ENCODE results near the gene MTHFSD.

Gene MTHFSD

GRCh38 chr16:86536621-86537020, 18.4 kb downstream of the MTHFSD start:
- Mint-ChIP-seq H3K36me3 (ENCODE audit: low read depth) (peaks cover 14% of the 10 kb centered on the region), H3K27ac (no peak overlapping the region), H3K27me3 (ENCODE audit: low read depth) (no peaks in the 10 kb centered on the region), H3K4me3 (no peak overlapping the region), H3K4me1 (ENCODE audit: low read depth) (no peaks in the 10 kb centered on the region), H3K9me3 (no peaks in the 10 kb centered on the region)

DNA sequence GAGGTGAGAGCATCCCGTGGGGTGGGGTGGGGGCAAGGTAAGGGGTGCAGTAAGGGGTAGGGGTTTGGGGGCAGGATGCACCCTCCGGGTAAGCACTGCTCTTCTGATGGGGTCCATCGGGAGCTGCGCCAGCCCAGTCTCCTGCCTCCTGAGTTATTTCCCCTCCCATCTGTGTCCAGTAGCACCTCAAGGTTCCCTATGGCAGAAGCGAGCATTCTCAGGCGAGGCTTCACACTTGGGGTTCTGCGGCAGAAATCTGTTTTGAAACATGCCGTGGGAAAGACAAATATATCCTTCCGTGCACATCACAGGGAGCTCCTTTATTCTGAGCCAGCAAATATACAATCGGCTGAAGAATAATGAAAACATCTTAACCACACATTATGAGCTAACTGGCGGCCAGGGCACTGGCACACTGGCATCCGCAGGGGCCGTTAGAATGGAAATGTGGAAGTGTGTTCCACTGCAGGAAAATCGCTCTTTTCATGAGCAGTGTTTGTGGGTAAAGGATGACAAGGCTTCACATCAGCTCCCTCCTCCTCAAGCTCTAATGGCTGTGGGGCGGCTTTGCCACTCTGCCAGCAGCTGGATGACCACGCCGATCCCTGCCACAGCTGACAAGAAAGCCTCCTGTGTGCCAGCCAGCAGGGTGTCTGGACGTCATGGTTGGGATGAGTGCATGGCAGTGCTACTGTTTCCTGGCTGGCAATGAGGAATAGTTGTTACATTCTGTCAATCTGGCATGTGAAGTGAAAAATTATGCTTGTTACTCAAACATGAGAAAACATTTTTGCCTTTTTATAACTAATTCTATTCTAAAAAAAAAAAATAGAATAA, 20.0 kb downstream of the MTHFSD start:
- no peaks in the 10 kb centered on the region for H3K9me3 Mint-ChIP-seq
- no peak overlapping the region for H3K4me3 Mint-ChIP-seq
- H3K4me1 Mint-ChIP-seq (ENCODE audit: low read depth), result no peaks in the 10 kb centered on the region
- no peak overlapping the region for H3K27ac Mint-ChIP-seq
- no peaks in the 10 kb centered on the region for H3K27me3 Mint-ChIP-seq (ENCODE audit: low read depth)
- peaks cover 12% of the 10 kb centered on the region for H3K36me3 Mint-ChIP-seq (ENCODE audit: low read depth)

- Mint-ChIP-seq H3K9me3 (no peaks in the 10 kb centered on the region), H3K27me3 (ENCODE audit: low read depth) (no peaks in the 10 kb centered on the region), H3K36me3 (ENCODE audit: low read depth) (peaks cover 8% of the 10 kb centered on the region), H3K4me3 (no peak overlapping the region), H3K27ac (no peak overlapping the region), H3K4me1 (ENCODE audit: low read depth) (no peaks in the 10 kb centered on the region)
Measured at GRCh38 chr16:86533767-86534351, 21.2 kb downstream of the MTHFSD start.

GRCh38 chr16:86533076-86533475, 22.0 kb downstream of the MTHFSD start:
- Mint-ChIP-seq H3K4me3 (no peak overlapping the region), H3K27ac (no peak overlapping the region), H3K36me3 (ENCODE audit: low read depth) (peaks cover 8% of the 10 kb centered on the region), H3K27me3 (ENCODE audit: low read depth) (no peaks in the 10 kb centered on the region), H3K4me1 (ENCODE audit: low read depth) (no peaks in the 10 kb centered on the region), H3K9me3 (no peaks in the 10 kb centered on the region)

- H3K4me3 Mint-ChIP-seq, result no peak overlapping the region
- H3K27me3 Mint-ChIP-seq (ENCODE audit: low read depth), result no peaks in the 10 kb centered on the region
- peaks cover 8% of the 10 kb centered on the region for H3K36me3 Mint-ChIP-seq (ENCODE audit: low read depth)
- no peak overlapping the region for H3K27ac Mint-ChIP-seq
- H3K4me1 Mint-ChIP-seq (ENCODE audit: low read depth), result no peaks in the 10 kb centered on the region
- H3K9me3 Mint-ChIP-seq, result no peaks in the 10 kb centered on the region
Measured at GRCh38 chr16:86532526-86532815, 22.6 kb downstream of the MTHFSD start.

- Mint-ChIP-seq H3K9me3 (no peaks in the 10 kb centered on the region), H3K4me1 (ENCODE audit: low read depth) (no peaks in the 10 kb centered on the region), H3K27ac (no peak overlapping the region), H3K27me3 (ENCODE audit: low read depth) (no peaks in the 10 kb centered on the region), H3K36me3 (ENCODE audit: low read depth) (peaks cover 8% of the 10 kb centered on the region), H3K4me3 (no peak overlapping the region)
Measured at GRCh38 chr16:86531641-86532525, 23.2 kb downstream of the MTHFSD start.

GRCh38 chr16:86531191-86531545, 23.9 kb downstream of the MTHFSD start:
- peaks cover 8% of the 10 kb centered on the region for H3K36me3 Mint-ChIP-seq (ENCODE audit: low read depth)
- H3K27ac Mint-ChIP-seq, result no peak overlapping the region
- H3K27me3 Mint-ChIP-seq (ENCODE audit: low read depth), result no peaks in the 10 kb centered on the region
- H3K9me3 Mint-ChIP-seq, result no peaks in the 10 kb centered on the region
- no peaks in the 10 kb centered on the region for H3K4me1 Mint-ChIP-seq (ENCODE audit: low read depth)
- no peak overlapping the region for H3K4me3 Mint-ChIP-seq

DNA sequence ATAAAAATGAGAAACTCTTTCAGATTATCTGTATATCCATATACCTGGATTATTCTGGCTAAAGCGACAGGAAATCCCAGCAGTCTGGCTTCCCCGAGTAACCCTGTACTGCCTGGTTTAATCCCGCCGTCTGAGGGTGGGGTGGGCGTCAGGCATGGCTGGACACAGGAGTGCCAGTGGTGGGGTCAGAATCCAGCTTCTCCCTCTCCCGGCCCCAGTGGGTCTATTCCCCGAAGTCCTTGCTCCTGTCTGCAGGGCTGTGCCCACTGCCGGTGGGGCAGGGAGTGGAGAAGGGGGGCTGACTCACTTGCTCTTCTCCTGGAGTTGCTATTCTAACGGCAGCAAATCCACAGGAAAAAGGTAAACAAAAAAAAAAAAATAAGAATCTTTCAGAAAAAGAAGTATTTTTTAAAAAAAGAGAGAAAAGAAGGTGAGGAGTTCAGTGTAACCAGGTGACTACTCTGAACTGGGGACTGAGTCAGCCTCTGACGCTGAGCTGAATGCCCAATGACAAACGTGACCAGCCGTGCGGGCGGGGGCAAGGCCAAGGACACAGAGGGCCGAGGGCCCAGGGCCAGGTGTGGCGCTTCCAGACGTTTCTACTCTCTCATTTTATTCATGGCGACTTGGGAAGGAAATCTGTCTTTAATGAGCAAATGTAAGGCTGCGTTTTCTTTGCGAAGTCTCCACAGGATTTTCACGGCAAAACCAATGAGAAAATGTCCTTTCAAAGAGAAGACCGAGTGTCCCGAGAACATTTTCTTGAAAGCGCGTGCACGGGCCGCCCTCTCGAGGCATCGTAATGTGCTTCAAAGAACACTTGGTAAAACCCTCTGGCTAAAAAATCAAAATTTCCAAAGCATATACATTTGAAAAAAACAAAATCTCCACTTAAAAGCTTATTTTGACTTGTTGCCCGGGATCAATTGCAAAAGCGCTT, 24.5 kb downstream of the MTHFSD start:
- no peaks in the 10 kb centered on the region for H3K27me3 Mint-ChIP-seq (ENCODE audit: low read depth)
- no peak overlapping the region for H3K4me3 Mint-ChIP-seq
- H3K9me3 Mint-ChIP-seq, result no peaks in the 10 kb centered on the region
- H3K4me1 Mint-ChIP-seq (ENCODE audit: low read depth), result no peaks in the 10 kb centered on the region
- H3K36me3 Mint-ChIP-seq (ENCODE audit: low read depth), result peaks cover 8% of the 10 kb centered on the region
- no peak overlapping the region for H3K27ac Mint-ChIP-seq

- H3K9me3 Mint-ChIP-seq, result no peaks in the 10 kb centered on the region
- H3K27ac Mint-ChIP-seq, result no peak overlapping the region
- H3K36me3 Mint-ChIP-seq (ENCODE audit: low read depth), result peaks cover 8% of the 10 kb centered on the region
- H3K27me3 Mint-ChIP-seq (ENCODE audit: low read depth), result no peaks in the 10 kb centered on the region
- H3K4me1 Mint-ChIP-seq (ENCODE audit: low read depth), result no peaks in the 10 kb centered on the region
- H3K4me3 Mint-ChIP-seq, result no peak overlapping the region
Measured at GRCh38 chr16:86529160-86529559, 25.9 kb downstream of the MTHFSD start.

GRCh38 chr16:86528061-86528929, 26.7 kb downstream of the MTHFSD start:
- no peak overlapping the region for H3K27ac Mint-ChIP-seq

DNA sequence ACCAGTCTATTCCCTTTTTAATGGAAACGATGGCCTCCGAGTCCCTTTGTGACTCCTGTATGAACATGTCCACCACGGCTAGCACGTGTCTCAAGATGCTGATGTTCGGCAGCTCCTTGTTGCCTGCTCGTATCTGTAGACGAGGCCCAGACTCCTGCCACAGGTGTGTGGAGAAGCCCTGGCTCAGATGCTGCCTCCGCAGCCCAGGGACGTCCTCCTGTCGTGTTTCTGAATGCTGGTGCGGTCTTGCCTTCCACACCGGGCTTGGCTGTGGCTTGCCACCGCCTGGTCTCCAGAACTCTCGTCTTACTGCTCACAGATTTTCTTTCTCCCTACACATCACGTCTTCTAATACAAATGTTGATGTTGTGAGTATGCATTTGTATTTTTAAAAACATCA, 27.7 kb downstream of the MTHFSD start:
- H3K4me1 Mint-ChIP-seq (ENCODE audit: low read depth), result no peaks in the 10 kb centered on the region
- peaks cover 8% of the 10 kb centered on the region for H3K36me3 Mint-ChIP-seq (ENCODE audit: low read depth)
- H3K4me3 Mint-ChIP-seq, result no peak overlapping the region
- no peaks in the 10 kb centered on the region for H3K27me3 Mint-ChIP-seq (ENCODE audit: low read depth)
- no peak overlapping the region for H3K27ac Mint-ChIP-seq
- no peaks in the 10 kb centered on the region for H3K9me3 Mint-ChIP-seq

More at GRCh38 chr16:86528061-86528929, 26.7 kb downstream of the MTHFSD start:
- Mint-ChIP-seq H3K4me3 (no peak overlapping the region), H3K4me1 (ENCODE audit: low read depth) (no peaks in the 10 kb centered on the region), H3K27me3 (ENCODE audit: low read depth) (no peaks in the 10 kb centered on the region), H3K9me3 (no peaks in the 10 kb centered on the region), H3K36me3 (ENCODE audit: low read depth) (peaks cover 8% of the 10 kb centered on the region)

DNA sequence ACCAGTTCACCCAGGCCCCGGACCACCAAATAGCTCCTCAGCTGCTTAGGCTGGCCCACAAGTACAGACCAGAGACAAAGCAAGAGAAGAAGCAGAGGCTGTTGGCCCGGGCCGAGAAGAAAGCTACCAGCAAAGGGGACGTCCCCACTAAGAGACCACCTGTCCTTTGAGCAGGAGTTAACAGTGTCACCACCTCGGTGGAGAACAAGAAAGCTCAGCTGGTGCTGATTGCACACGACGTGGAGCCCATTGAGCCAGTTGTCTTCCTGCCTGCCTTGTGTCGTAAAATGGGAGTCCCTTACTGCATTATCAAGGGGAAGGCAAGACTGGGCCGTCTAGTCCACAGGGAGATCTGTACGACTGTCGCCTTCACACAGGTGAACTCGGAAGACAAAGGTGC, 29.3 kb downstream of the MTHFSD start:
- peaks cover 8% of the 10 kb centered on the region for H3K36me3 Mint-ChIP-seq (ENCODE audit: low read depth)
- no peaks in the 10 kb centered on the region for H3K4me1 Mint-ChIP-seq (ENCODE audit: low read depth)
- H3K27me3 Mint-ChIP-seq (ENCODE audit: low read depth), result peaks cover 6% of the 10 kb centered on the region
- H3K9me3 Mint-ChIP-seq, result no peaks in the 10 kb centered on the region
- no peak overlapping the region for H3K4me3 Mint-ChIP-seq
- H3K27ac Mint-ChIP-seq, result no peak overlapping the region

DNA sequence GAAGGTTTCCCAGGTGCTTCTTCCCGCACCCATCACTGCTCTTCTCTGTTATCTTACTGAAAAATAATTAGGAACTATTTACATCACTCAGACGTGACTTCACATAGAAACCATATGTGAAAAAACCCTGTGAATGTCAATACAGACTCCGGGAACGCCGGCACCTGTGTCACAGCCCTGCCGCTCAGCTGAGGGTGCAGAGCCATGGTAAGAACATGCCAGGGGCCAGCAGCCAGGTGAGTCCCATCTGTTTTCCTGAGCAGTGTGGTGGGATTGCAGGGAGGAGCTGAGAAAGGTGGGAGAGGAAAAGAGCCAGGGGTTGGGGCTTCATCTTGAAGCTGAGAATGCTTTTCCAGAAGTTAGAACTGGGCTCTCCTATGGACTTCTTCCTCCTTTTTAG, 31.0 kb downstream of the MTHFSD start:
- Mint-ChIP-seq H3K27ac (no peak overlapping the region), H3K4me1 (ENCODE audit: low read depth) (peaks cover 5% of the 10 kb centered on the region), H3K4me3 (no peak overlapping the region), H3K27me3 (ENCODE audit: low read depth) (peaks cover 10% of the 10 kb centered on the region), H3K9me3 (no peaks in the 10 kb centered on the region), H3K36me3 (ENCODE audit: low read depth) (no peaks in the 10 kb centered on the region)
